ENCODE results near the gene PPM1A.

DNA sequence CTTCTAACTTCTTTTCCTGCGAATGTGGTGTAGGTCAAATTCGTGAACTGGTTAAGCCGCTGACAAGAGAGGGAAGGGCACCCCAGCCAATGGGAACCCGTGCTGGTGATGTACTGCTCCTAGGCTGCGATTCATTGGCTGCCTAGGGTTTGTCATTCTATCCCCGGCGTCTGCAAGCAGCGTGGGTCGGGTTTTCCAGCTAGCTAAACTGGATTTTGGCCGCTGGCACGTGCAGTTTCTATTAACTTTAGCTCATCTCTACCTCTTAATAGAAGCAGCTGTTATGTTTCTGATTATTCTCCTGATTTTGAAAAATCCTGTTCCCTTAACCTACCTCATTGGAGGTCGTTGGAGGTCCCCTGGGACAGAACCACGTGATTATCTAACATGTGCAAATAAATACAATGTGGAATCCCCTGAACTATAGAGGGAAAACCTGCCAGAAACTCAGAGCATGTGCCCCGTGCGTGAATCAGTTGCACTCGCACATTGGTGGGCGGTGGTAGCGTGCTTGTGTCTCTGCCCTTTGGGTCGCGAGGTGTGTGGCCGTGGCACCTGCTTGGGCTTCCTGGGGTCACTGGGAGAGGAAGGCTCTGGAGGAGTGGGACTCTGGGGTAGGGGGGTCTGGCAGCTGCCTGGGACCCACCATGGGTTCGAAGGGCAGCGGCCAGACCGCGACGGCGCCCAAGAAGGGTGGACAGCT lies 876 bp upstream of the PPM1A start:
- TF ChIP-seq, protein P1, sequence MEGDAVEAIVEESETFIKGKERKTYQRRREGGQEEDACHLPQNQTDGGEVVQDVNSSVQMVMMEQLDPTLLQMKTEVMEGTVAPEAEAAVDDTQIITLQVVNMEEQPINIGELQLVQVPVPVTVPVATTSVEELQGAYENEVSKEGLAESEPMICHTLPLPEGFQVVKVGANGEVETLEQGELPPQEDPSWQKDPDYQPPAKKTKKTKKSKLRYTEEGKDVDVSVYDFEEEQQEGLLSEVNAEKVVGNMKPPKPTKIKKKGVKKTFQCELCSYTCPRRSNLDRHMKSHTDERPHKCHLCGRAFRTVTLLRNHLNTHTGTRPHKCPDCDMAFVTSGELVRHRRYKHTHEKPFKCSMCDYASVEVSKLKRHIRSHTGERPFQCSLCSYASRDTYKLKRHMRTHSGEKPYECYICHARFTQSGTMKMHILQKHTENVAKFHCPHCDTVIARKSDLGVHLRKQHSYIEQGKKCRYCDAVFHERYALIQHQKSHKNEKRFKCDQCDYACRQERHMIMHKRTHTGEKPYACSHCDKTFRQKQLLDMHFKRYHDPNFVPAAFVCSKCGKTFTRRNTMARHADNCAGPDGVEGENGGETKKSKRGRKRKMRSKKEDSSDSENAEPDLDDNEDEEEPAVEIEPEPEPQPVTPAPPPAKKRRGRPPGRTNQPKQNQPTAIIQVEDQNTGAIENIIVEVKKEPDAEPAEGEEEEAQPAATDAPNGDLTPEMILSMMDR (conservative IDR thresholded peaks at IDR 0.05; ENCODE audit: low read length), result no peak
- no peak for TF ChIP-seq EZH2phosphoT487 (IDR thresholded peaks at IDR 0.05; ENCODE audit: borderline replicate concordance)

Measured in Loucy (cell line).